GM12891 (cell line): Measurements from ENCODE around the gene SMAD3.

Experiments used
- POLR2A ChIP-seq: IDR thresholded peaks from 2 replicates; pipeline ENCODE4 v1.6.1; 2011; ENCODE audit warnings: low read depth, low read length, control low read depth
- POLR2AphosphoS5 ChIP-seq: IDR thresholded peaks from 2 replicates; pipeline ENCODE4 v1.6.1; 2011; ENCODE audit warnings: low read depth, low read length, control low read depth
- SPI1 ChIP-seq: IDR thresholded peaks from 2 replicates; pipeline ENCODE4 v1.6.1; 2011; ENCODE audit warnings: low read depth, low read length, control low read depth
- TAF1 ChIP-seq: IDR thresholded peaks from 2 replicates; pipeline ENCODE4 v1.6.1; 2011; ENCODE audit warnings: low read depth, low read length, control low read depth

DNA sequence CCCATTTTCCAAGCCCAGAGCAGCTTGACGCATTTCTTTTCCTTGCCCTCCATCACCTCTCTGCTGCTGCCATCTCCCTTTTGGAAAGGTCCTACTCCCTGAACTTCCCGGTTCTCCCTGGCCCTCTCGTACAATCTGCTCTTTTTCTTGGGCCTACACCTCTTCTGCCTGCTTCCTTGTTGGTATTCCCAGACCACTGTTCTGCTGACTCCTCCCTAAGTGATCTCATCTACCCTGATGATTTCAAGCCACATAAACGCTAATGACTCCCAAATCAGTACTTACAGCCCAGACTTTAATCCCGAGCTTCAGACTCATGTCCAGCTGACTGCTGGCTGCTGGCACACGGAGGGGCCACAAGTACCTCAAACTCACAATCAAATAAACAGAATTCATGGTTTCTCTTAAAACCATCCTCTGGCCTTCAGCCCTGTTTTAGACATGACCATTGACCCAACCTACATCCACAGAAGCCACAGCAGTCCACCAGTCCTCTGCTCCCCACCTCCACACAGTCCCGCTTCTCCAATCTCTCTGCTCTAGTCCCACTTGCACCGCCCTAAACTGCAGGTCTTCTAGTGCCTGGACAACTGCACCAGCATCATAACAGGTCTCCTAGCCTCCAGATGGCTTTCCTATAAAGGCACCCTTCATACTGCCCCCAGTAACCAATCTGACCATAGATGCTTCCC is 131.4 kb downstream of the SMAD3 start:
- no peak for TF ChIP-seq SPI1
- peak; percentile 32 for TF ChIP-seq POLR2A
- TF ChIP-seq POLR2AphosphoS5: no peak
- TF ChIP-seq TAF1: no peak
